HG02642 (cell line): ENCODE results near the gene GALNT12.

Experiments used
- ATAC-seq: cut with Tn5 transposase; IDR thresholded peaks from one replicate; pipeline ENCODE4 v1.9.1; 2021; ENCODE audit warnings: mild to moderate bottlenecking; ENCODE audit not compliant: unreplicated experiment, poor library complexity

GALNT12 gene

GRCh38 chr9:98874721-98875255, 67.3 kb downstream of the GALNT12 start:
- no peak for ATAC-seq

DNA sequence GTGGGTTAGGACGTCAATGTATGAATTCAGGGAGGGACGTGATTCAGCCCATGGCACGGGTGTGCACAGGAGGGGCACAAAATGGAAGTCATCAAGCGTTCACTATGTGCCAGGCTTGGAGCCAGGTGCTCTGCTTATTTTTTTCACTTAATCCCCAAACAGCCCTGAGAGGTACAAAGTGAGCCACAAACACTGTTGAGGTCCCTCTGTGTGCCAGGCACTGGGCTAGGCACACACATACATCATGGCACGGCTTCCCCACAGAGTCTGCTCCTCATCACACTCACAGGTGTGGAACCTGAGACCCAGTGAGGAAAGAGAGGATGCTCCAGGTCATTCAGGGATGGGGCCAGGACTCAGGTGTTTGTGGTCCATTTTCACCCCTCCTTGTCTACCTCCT, 68.1 kb downstream of the GALNT12 start:
- no peak for ATAC-seq

GRCh38 chr9:98877311-98877710, 69.8 kb downstream of the GALNT12 start:
- ATAC-seq = no peak

- ATAC-seq = no peak
Observed at GRCh38 chr9:98879094-98879962, 71.9 kb downstream of the GALNT12 start.

DNA sequence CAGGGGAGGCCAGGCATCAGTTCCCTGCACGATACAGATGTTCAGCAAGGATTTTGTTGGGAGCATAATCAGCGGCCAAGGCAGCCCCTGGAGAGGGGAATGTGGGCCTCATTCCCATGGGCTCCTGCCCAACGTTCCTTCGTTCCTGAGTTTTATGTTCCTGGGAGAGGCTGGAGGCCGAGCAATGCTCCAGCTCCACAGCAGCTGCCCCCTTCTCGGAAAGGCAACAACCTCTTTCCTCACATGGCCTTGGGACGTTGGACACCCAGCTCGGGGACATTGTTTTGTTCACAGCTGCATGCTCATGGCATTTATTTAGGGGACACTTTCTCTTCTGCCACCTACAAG, 72.5 kb downstream of the GALNT12 start:
- ATAC-seq = no peak

DNA sequence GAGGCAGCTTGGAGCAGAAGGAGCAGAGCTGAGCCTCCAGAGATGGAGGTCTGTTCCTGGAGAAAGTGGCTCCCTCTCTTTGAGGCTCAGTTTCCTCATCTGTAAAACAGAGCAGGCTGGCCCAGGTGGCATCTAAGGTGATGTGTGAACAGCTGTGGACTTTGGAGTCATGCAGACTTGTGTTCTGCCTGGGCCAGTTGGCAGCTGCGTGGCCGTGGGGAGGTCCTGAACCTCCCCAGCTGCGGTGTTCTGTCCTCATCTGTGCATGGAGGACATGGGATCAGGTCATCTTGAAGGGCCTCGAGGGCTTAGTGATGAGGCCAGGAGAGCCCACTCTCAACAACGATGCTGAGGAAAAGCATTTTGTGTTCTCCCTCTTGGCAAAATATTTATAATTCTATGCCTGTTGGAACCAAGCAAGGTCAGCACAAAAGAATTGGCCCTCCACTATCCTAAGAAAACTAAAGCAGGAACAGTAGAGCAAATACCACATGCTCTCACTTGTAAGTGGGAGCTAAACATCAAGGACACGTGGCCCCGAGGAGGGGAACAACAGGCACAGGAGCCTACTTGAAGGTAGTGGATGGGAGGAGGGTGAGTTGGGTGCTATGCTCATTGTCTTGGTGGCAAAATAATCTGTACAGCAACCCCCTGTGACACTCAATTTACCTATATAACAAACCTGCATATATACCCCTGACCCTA, 73.0 kb downstream of the GALNT12 start:
- no peak for ATAC-seq

- no peak for ATAC-seq
Observed at GRCh38 chr9:98881356-98881755, 73.9 kb downstream of the GALNT12 start.

- no peak for ATAC-seq
Observed at GRCh38 chr9:98881836-98882568, 74.5 kb downstream of the GALNT12 start.

DNA sequence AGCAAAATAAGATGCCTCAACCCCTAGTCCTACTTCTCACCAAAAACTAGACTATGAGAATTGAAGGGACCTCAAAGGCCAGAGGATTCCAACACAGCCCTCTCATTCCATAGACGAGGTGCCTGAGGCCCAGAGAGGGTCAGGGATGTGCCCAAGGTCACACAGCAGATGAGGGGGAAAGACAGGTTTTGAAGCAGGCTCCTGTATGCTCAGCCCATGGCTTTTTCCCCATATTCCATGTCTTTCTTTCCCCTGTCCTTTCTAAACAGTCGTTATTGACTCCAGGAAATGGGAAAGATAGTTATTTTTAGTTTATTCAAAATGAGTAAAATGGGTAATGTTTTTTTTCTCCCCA, 75.1 kb downstream of the GALNT12 start:
- no peak for ATAC-seq

GRCh38 chr9:98883276-98883675, 75.8 kb downstream of the GALNT12 start:
- no peak for ATAC-seq

DNA sequence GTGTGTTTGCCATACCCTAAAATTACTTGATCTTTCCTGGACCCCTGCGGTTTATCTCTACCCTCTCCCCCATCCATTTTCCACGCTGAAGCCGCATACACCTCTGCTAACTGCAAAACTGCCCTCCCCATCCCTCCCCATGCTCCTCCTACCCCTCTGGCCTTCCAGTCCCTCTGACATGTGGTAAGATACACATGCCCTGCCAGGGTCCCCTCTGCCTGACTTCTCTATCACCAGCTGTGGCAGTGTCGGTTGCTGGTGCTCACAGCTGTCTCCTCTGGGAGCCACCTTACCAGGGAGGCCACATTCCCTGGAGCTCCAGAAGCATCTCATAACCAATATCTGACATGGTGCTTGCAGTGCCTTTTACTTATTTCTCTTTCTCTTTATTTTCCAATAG, 77.4 kb downstream of the GALNT12 start:
- ATAC-seq = no peak

DNA sequence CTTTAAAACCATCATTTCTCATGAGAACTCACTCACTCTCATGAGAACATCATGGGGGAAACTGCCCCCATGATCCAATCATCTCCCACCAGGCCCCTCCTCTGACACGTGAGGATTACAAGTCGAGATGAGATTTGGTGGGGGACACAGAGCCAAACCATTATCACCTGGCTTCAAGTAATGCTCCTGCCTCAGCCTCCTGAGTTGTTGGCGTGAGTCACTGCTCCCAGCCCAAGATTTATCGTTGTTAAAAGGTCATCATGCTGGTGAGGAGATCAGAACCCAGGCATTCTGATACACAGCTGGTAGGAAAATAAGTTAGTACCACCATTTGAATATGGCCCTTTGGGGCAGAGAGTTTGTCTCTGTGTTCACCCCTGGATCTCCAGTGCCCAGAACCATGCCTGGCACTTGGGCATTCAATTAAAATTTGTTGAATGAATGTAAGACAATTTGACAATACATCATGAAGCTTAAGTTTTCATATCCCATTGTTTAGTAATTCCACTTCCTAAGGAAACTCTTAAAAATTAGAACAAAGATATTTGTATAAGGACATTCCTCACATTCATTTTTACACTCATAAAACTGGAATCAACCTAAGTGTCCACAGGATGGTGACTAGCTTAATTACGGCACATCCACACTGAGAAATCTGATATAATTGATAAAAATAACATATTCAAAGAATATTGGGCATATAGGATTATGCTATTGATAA, 78.3 kb downstream of the GALNT12 start:
- no peak for ATAC-seq

- no peak for ATAC-seq
Observed at GRCh38 chr9:98886691-98887229, 79.3 kb downstream of the GALNT12 start.

DNA sequence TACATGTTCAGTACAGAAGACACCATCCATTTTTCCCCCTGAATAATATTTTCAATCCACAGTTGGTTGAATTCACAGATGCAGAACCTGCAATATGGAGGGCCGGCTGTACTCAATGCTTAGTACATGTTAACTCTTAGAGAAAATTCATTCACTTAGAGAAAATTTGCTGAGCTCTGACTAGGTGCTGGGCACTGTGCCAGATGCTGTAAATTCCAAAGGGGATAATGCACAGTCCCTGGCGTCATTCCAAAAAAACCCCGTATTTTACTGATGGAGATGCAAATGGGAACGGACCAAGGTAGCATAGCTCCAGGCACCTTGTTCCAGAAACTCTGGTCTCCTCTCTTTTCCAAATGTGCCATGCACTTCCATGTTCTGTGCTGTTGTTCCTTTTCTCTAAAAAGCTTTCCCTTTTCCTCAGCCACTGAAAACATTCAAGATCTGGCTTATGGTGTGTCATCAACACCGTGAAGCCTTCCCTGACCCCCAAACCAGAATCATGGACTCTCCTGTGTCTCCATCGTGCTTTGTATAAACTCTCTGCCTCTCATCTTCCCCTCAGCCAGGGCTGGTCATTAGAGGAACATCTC, 80.5 kb downstream of the GALNT12 start:
- no peak for ATAC-seq

GRCh38 chr9:98888801-98889421, 81.4 kb downstream of the GALNT12 start:
- no peak for ATAC-seq

DNA sequence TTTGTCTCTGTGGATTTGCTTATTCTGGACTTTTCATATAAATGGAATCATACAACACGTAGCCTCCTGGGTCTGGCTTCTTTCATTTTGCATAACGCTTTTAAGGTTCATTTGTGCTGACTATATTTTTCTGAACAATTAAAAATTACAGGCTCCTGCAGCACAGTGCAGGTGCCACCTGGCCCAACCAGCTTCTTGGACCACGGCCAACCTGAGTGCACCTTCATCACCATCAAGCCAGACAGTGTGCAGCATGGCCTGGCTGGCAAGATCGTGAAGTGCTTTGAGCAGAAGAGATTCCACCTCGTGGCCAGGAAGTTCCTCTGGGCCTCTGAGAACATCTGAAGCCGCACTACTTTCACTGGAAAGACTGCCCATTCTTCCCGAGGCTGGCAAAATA, 82.8 kb downstream of the GALNT12 start:
- no peak for ATAC-seq

- ATAC-seq = no peak
Observed at GRCh38 chr9:98892288-98892687, 84.8 kb downstream of the GALNT12 start.

DNA sequence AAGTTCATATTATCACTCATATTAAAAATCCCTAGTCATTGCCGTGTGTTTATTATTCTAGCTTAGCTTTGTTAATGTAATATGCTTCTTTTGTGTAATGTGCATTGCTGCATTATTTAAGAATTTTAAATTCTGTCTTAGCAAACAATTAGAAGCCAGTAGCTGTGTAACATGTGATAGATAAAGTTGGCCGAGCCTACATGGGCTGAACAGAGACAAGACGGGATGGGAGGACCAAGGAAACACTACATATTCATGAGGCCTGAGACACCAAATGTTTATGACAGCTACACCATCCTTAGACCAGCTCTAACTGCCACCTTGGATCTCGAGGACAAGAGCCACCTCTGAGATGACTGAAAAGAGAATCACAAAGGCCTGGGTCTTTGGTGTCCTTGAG, 85.2 kb downstream of the GALNT12 start:
- ATAC-seq = no peak

- no peak for ATAC-seq
Observed at GRCh38 chr9:98894171-98894570, 86.7 kb downstream of the GALNT12 start.
